Ecto neural progenitor cell (in vitro differentiated cells): ENCODE measurements around the gene SNAP23.

Experiments used
- DNase-seq: peaks from one replicate; pipeline ENCODE4 v3.0.0-alpha.2; 2018; ENCODE audit warnings: low spot score

SNAP23 gene

GRCh38 chr15:42575188-42576039 lies 80.0 kb downstream of the SNAP23 start, which contains the start of gene STARD9:
Gene STARD9 (plus strand): TSS chr15:42575606. CDS start chr15:42575716, 110 bp downstream.
- DNase-seq: peak; percentile 99

GRCh38 chr15:42576040-42576594 lies 80.7 kb downstream of the SNAP23 start:
- DNase-seq: peak; percentile 47

DNA sequence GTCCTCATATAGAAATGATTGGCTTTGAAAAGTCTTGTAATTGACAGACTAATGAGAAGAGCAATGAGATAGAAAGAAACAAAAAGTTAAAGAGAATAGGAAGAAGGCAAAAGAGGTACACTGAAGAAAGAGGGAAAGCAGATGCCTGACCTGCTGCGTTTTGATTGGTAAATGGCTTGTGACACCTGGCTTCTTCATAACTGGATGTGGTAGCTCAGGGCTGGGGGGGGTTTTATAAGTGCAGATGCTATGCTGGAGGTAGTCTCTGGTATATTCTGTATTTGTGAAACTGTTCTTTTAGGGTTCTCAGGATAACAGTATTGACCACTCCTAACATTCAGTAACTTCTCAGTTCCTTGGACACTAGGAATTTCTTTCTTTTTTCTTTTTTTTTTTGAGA lies 81.3 kb downstream of the SNAP23 start:
- DNase-seq: no peak

- no peak for DNase-seq
Observed at GRCh38 chr15:42577514-42578031, 82.1 kb downstream of the SNAP23 start.

- no peak for DNase-seq
Observed at GRCh38 chr15:42578984-42579537, 83.6 kb downstream of the SNAP23 start.

GRCh38 chr15:42581272-42581730 lies 85.9 kb downstream of the SNAP23 start:
- DNase-seq: peak; percentile 91
